SU-DHL-6 (cell line): ENCODE data around the gene ZC3H18.

ENCODE experiments used
- H2AFZ ChIP-seq: fragments of 200-600 bp; sonication (generic); 2 replicates; pipeline ENCODE4 v1.6.1; 2014; ENCODE audit warnings: low read depth, mild to moderate bottlenecking, moderate library complexity, mixed read lengths, antibody characterized with exemption, low read length; ENCODE audit not compliant: severe bottlenecking
- H3F3A ChIP-seq: fragments of 200-600 bp; shearing (Covaris generic); 2 replicates; pipeline ENCODE4 v1.6.0; 2016; ENCODE audit warnings: antibody characterized with exemption, mild to moderate bottlenecking; ENCODE audit not compliant: insufficient read depth
- H3K27ac ChIP-seq: fragments of 200-600 bp; sonication (generic); 2 replicates; pipeline ENCODE4 v1.5.1; 2016; ENCODE audit warnings: low read depth, mild to moderate bottlenecking, low read length, moderate library complexity, mixed read lengths
- H3K27me3 ChIP-seq: fragments of 200-600 bp; sonication (generic), shearing (Covaris generic); 2 replicates; pipeline ENCODE4 v1.6.0; 2014; ENCODE audit warnings: mild to moderate bottlenecking, low read length
- H3K36me3 ChIP-seq: fragments of 200-600 bp; sonication (generic); 2 replicates; pipeline ENCODE4 v1.6.1; 2014; ENCODE audit warnings: mild to moderate bottlenecking, low read length, mixed read lengths
- H3K4me2 ChIP-seq: fragments of 300-600, 200-600 bp; shearing (Covaris generic), sonication (generic); 2 replicates; pipeline ENCODE4 v1.6.0; 2014; ENCODE audit warnings: low read length, low read depth, mild to moderate bottlenecking; ENCODE audit not compliant: poor library complexity, severe bottlenecking
- H3K4me3 ChIP-seq: fragments of 200-600 bp; sonication (generic); 2 replicates; pipeline ENCODE4 v1.5.1; 2014; ENCODE audit warnings: antibody characterized with exemption, low read length, mild to moderate bottlenecking, mixed read lengths; ENCODE audit not compliant: insufficient read depth, poor library complexity, severe bottlenecking
- H3K79me2 ChIP-seq: fragments of 200-600 bp; sonication (generic); 2 replicates; pipeline ENCODE4 v1.6.1; 2014; ENCODE audit warnings: mild to moderate bottlenecking, low read length, moderate library complexity; ENCODE audit not compliant: insufficient read depth
- H3K9ac ChIP-seq: fragments of 200-600 bp; sonication (generic); 2 replicates; pipeline ENCODE4 v1.7.0; 2014; ENCODE audit warnings: mild to moderate bottlenecking, low read length
- H3K9me2 ChIP-seq: fragments of 200-600 bp; sonication (generic); replicated peaks from 2 replicates; pipeline ENCODE4 v1.6.1; 2014; ENCODE audit warnings: low read length; ENCODE audit not compliant: insufficient read depth
- H3K9me3 ChIP-seq: fragments of 200-600 bp; sonication (generic); 2 replicates; pipeline ENCODE4 v1.6.1; 2014; ENCODE audit warnings: low read length, mixed read lengths; ENCODE audit not compliant: insufficient read depth
- H4K20me1 ChIP-seq: fragments of 200-600 bp; sonication (generic); 2 replicates; pipeline ENCODE4 v1.6.1; 2014; ENCODE audit warnings: low read depth, mild to moderate bottlenecking, antibody characterized with exemption, low read length, moderate library complexity, mixed read lengths
- CTCF ChIP-seq: fragments of 200-600 bp; sonication (generic); IDR thresholded peaks from one replicate; pipeline ENCODE4 v1.5.1; 2017; ENCODE audit warnings: antibody characterized with exemption, mild to moderate bottlenecking, low read length, moderate library complexity; ENCODE audit not compliant: insufficient read depth, poor library complexity, severe bottlenecking
- EZH2phosphoT487 ChIP-seq: fragments of 200-600 bp; sonication (generic), shearing (Covaris generic); conservative IDR thresholded peaks from 2 replicates; pipeline ENCODE4 v1.6.1; 2018; ENCODE audit warnings: mild to moderate bottlenecking, antibody characterized with exemption, low read length, moderate library complexity, mixed read lengths

The ZC3H18 gene

GRCh38 chr16:88548985-88549384 lies 21.2 kb upstream of the ZC3H18 start:
- H3K4me2 ChIP-seq, result no peak overlapping the region
- no peak overlapping the region for H3K4me3 ChIP-seq
- no peaks in the 10 kb centered on the region for H3K9me2 ChIP-seq
- no peak overlapping the region for H2AFZ ChIP-seq
- H3K9ac ChIP-seq, result no peak overlapping the region
- no peaks in the 10 kb centered on the region for H3K27me3 ChIP-seq
- H3K27ac ChIP-seq, result no peak overlapping the region
- H3K9me3 ChIP-seq, result no peaks in the 10 kb centered on the region
- no peaks in the 10 kb centered on the region for H3K36me3 ChIP-seq
- no peaks in the 10 kb centered on the region for H3F3A ChIP-seq
- H4K20me1 ChIP-seq, result no peaks in the 10 kb centered on the region
- no peak for TF ChIP-seq EZH2phosphoT487
- TF ChIP-seq CTCF, result no peak
- H3K79me2 ChIP-seq, result no peaks in the 10 kb centered on the region

- Histone ChIP-seq H3K27ac (no peak overlapping the region), H3K27me3 (no peaks in the 10 kb centered on the region), H3K9ac (no peak overlapping the region)
Observed at GRCh38 chr16:88549671-88550245, 20.4 kb upstream of the ZC3H18 start.

GRCh38 chr16:88550246-88550661 lies 19.9 kb upstream of the ZC3H18 start:
- no peak overlapping the region for H2AFZ ChIP-seq
- H4K20me1 ChIP-seq, result no peaks in the 10 kb centered on the region
- no peak overlapping the region for H3K9ac ChIP-seq
- H3K36me3 ChIP-seq, result no peaks in the 10 kb centered on the region
- H3K9me2 ChIP-seq, result no peaks in the 10 kb centered on the region
- H3K9me3 ChIP-seq, result no peaks in the 10 kb centered on the region
- H3K27me3 ChIP-seq, result no peaks in the 10 kb centered on the region
- no peak overlapping the region for H3K4me3 ChIP-seq
- no peaks in the 10 kb centered on the region for H3K79me2 ChIP-seq
- H3K27ac ChIP-seq, result no peak overlapping the region
- H3F3A ChIP-seq, result no peaks in the 10 kb centered on the region
- TF ChIP-seq EZH2phosphoT487 (no peak), CTCF (no peak)
- no peak overlapping the region for H3K4me2 ChIP-seq

More at GRCh38 chr16:88549671-88550245, 20.4 kb upstream of the ZC3H18 start:
- Histone ChIP-seq H3K9me2 (no peaks in the 10 kb centered on the region), H4K20me1 (no peaks in the 10 kb centered on the region), H3F3A (no peaks in the 10 kb centered on the region), H3K79me2 (no peaks in the 10 kb centered on the region), H3K4me3 (no peak overlapping the region), H3K36me3 (no peaks in the 10 kb centered on the region), H3K9me3 (no peaks in the 10 kb centered on the region), H3K4me2 (no peak overlapping the region), H2AFZ (no peak overlapping the region)
- TF ChIP-seq CTCF (no peak), EZH2phosphoT487 (no peak)
